WTC11 (cell line): ENCODE data around the gene ZNF74. TPM values are rescaled to one million over a fixed set of nuclear protein-coding genes. Genes with fewer than 3 reads are reported as not detected.

Source experiments
- ATAC-seq: fragments of 200-7000 bp; cut with Tn5 transposase; 2 replicates; pipeline ENCODE4 v1.10.0; 2021; ENCODE audit warnings: mild to moderate bottlenecking, moderate library complexity
- CTCF ChIA-PET: fragments of 300-600 bp; sonication (Branson Sonifier 250); formaldehyde crosslinking; loops from one replicate; lab custom pipeline; 2021; ENCODE audit warnings: antibody characterized with exemption; lab: Charles Lee
- POLR2A ChIA-PET: fragments of 350-600 bp; sonication (Branson Sonifier 250); formaldehyde crosslinking; loops from one replicate; lab custom pipeline; 2021; ENCODE audit warnings: antibody characterized with exemption; lab: Charles Lee
- DNase-seq: peaks from one replicate; pipeline ENCODE4 v3.0.0; 2021; ENCODE audit warnings: low spot score
- H3K27ac Mint-ChIP-seq: 2 replicates; pipeline ENCODE4 v1.8.0; 2021; ENCODE audit warnings: mixed read lengths
- H3K27me3 Mint-ChIP-seq: 2 replicates; pipeline ENCODE4 v1.8.0; 2021; ENCODE audit warnings: low read depth, mild to moderate bottlenecking, moderate library complexity, mixed read lengths
- H3K36me3 Mint-ChIP-seq: 2 replicates; pipeline ENCODE4 v1.8.0; 2021; ENCODE audit warnings: mixed read lengths
- H3K4me1 Mint-ChIP-seq: 2 replicates; pipeline ENCODE4 v1.8.0; 2022; ENCODE audit warnings: mixed read lengths
- H3K4me3 Mint-ChIP-seq: 2 replicates; pipeline ENCODE4 v1.8.0; 2021; ENCODE audit warnings: mild to moderate bottlenecking, moderate library complexity, mixed read lengths
- H3K9me3 Mint-ChIP-seq: 2 replicates; pipeline ENCODE4 v1.8.0; 2021; ENCODE audit warnings: mixed read lengths
- EMX1 ChIP-seq: fragments of 250-450 bp; sonication (Bioruptor Pico); IDR thresholded peaks from 2 replicates; pipeline ENCODE4 v1.8.0; 2021; ENCODE audit warnings: mild to moderate bottlenecking
- GRHL2 ChIP-seq: fragments of 250-450 bp; sonication (Bioruptor Pico); IDR thresholded peaks from 2 replicates; pipeline ENCODE4 v1.8.0; 2022; ENCODE audit warnings: mild to moderate bottlenecking, moderate library complexity; ENCODE audit not compliant: insufficient replicate concordance, severe bottlenecking
- GTF2I ChIP-seq: fragments of 250-450 bp; sonication (Bioruptor Pico); conservative IDR thresholded peaks from 2 replicates; pipeline ENCODE4 v1.4.0; 2021; ENCODE audit warnings: mild to moderate bottlenecking
- NR1H2 ChIP-seq: sonication (generic); formaldehyde crosslinking; IDR thresholded peaks from 2 replicates; pipeline ENCODE4 v1.9.0; 2021; ENCODE audit warnings: mild to moderate bottlenecking, moderate library complexity, missing genetic modification reagents
- PRRX2 ChIP-seq: fragments of 250-450 bp; sonication (Bioruptor Pico); IDR thresholded peaks from 2 replicates; pipeline ENCODE4 v1.8.0; 2021; ENCODE audit warnings: mild to moderate bottlenecking
- ZBTB21 ChIP-seq: sonication (generic); formaldehyde crosslinking; IDR thresholded peaks from 2 replicates; pipeline ENCODE4 v1.8.1; 2023; ENCODE audit warnings: mild to moderate bottlenecking, missing genetic modification reagents, borderline replicate concordance
- total RNA-seq: library from RNA; stranded (reverse); gene quantifications from 3 replicates; pipeline ENCODE4 v1.2.3, GENCODE V29; 2021
- TF ChIP-seq, protein P1 (sequence below): sonication (generic); formaldehyde crosslinking; IDR thresholded peaks from 2 replicates; pipeline ENCODE4 v1.8.0; 2022; ENCODE audit warnings: mild to moderate bottlenecking, missing genetic modification reagents
- TF ChIP-seq, protein P2 (sequence below): sonication (generic); formaldehyde crosslinking; IDR thresholded peaks from 2 replicates; pipeline ENCODE4 v1.8.0; 2023; ENCODE audit warnings: missing genetic modification reagents
- TF ChIP-seq, protein P3 (sequence below): sonication (generic); formaldehyde crosslinking; IDR thresholded peaks from 2 replicates; pipeline ENCODE4 v1.8.0; 2022; ENCODE audit warnings: mild to moderate bottlenecking, missing genetic modification reagents
- TF ChIP-seq, protein P4 (sequence below): sonication (generic); formaldehyde crosslinking; IDR thresholded peaks from 2 replicates; pipeline ENCODE4 v1.8.1; 2022; ENCODE audit warnings: missing genetic modification reagents, borderline replicate concordance
- TF ChIP-seq, protein P5 (sequence below): sonication (generic); formaldehyde crosslinking; IDR thresholded peaks from 2 replicates; pipeline ENCODE4 v1.8.1; 2023; ENCODE audit warnings: mild to moderate bottlenecking, moderate library complexity, missing genetic modification reagents
- TF ChIP-seq, protein P6 (sequence below): sonication (generic); formaldehyde crosslinking; IDR thresholded peaks from 2 replicates; pipeline ENCODE4 v1.8.0; 2022; ENCODE audit warnings: missing genetic modification reagents

The ZNF74 gene
- total RNA-seq, 1 experiment from 2014 or later: 62.8 TPM

DNA sequence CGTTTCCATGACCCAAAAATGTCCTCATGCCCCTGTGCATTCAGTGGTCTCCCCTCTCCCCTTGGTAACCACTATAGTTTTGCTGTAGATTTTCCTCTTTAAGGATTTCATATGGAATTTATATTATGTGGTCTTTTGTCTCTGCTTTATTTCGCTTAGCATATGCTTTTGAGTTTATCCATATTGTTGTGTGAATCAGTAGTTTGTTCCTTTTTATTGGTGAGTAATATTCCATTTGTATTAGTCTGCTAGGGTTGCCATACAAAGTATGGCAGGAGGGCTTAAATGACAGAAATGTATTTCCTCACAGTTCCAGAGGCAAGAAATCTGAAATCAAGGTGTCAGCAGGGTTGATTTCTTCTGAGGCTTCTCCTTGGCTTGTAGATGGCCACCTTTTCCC lies 3.5 kb downstream of the ZNF74 start (continued):
- TF ChIP-seq, protein P1, sequence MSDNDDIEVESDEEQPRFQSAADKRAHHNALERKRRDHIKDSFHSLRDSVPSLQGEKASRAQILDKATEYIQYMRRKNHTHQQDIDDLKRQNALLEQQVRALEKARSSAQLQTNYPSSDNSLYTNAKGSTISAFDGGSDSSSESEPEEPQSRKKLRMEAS: no peak
- no peak for TF ChIP-seq GRHL2 (CRISPR knock-in tag)

DNA sequence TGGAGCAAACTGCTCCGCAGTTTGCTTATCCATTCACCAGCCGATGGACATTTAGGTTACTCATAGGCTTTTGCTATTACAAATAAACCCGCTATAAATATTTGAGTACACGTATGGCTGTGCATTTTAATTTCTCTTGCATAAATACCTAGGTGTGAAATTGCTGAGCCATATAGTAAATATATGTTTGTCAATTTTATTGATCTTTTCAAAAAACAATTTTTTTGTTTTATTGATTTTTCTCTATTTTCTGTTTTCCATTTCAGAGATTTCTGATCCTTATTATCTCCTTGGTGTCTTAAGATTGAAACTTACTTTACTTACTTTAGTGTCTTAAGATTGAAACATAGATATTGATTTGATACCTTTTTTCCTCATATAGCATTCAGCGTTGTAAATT lies 4.5 kb downstream of the ZNF74 start:
- POLR2A ChIA-PET: interaction anchor here (0.5 kb wide), 1 partner anchor 1174 kb away, joined by 7 read pairs; no protein-coding TSS in a partner anchor
- H3K4me3 Mint-ChIP-seq: no peak overlapping the region
- H3K4me1 Mint-ChIP-seq: peaks cover 37% of the 10 kb centered on the region
- no peaks in the 10 kb centered on the region for H3K9me3 Mint-ChIP-seq
- H3K27me3 Mint-ChIP-seq: no peaks in the 10 kb centered on the region; the same call in 1 of the 2 replicates
- ATAC-seq (no peak), DNase-seq (no peak)
- no peak overlapping the region for H3K27ac Mint-ChIP-seq
- TF ChIP-seq GTF2I (CRISPR knock-in tag) (no peak), EMX1 (CRISPR knock-in tag) (no peak), NR1H2 (CRISPR knock-in tag) (no peak)
- TF ChIP-seq, protein P2, sequence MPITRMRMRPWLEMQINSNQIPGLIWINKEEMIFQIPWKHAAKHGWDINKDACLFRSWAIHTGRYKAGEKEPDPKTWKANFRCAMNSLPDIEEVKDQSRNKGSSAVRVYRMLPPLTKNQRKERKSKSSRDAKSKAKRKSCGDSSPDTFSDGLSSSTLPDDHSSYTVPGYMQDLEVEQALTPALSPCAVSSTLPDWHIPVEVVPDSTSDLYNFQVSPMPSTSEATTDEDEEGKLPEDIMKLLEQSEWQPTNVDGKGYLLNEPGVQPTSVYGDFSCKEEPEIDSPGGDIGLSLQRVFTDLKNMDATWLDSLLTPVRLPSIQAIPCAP (CRISPR knock-in tag): no peak
- TF ChIP-seq, protein P3, sequence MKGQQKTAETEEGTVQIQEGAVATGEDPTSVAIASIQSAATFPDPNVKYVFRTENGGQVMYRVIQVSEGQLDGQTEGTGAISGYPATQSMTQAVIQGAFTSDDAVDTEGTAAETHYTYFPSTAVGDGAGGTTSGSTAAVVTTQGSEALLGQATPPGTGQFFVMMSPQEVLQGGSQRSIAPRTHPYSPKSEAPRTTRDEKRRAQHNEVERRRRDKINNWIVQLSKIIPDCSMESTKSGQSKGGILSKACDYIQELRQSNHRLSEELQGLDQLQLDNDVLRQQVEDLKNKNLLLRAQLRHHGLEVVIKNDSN: no peak
- TF ChIP-seq, protein P4, sequence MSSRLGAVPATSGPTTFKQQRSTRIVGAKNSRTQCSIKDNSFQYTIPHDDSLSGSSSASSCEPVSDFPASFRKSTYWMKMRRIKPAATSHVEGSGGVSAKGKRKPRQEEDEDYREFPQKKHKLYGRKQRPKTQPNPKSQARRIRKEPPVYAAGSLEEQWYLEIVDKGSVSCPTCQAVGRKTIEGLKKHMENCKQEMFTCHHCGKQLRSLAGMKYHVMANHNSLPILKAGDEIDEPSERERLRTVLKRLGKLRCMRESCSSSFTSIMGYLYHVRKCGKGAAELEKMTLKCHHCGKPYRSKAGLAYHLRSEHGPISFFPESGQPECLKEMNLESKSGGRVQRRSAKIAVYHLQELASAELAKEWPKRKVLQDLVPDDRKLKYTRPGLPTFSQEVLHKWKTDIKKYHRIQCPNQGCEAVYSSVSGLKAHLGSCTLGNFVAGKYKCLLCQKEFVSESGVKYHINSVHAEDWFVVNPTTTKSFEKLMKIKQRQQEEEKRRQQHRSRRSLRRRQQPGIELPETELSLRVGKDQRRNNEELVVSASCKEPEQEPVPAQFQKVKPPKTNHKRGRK (CRISPR knock-in tag): no peak
- TF ChIP-seq, protein P5, sequence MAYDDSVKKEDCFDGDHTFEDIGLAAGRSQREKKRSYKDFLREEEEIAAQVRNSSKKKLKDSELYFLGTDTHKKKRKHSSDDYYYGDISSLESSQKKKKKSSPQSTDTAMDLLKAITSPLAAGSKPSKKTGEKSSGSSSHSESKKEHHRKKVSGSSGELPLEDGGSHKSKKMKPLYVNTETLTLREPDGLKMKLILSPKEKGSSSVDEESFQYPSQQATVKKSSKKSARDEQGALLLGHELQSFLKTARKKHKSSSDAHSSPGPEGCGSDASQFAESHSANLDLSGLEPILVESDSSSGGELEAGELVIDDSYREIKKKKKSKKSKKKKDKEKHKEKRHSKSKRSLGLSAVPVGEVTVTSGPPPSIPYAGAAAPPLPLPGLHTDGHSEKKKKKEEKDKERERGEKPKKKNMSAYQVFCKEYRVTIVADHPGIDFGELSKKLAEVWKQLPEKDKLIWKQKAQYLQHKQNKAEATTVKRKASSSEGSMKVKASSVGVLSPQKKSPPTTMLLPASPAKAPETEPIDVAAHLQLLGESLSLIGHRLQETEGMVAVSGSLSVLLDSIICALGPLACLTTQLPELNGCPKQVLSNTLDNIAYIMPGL (CRISPR knock-in tag): no peak
- H3K36me3 Mint-ChIP-seq: peaks cover 29% of the 10 kb centered on the region
- CTCF ChIA-PET: interaction anchor here (0.6 to 0.9 kb wide), 2 partner anchors 20 to 1240 kb away, joined by 5 to 6 read pairs; no protein-coding TSS in a partner anchor

DNA sequence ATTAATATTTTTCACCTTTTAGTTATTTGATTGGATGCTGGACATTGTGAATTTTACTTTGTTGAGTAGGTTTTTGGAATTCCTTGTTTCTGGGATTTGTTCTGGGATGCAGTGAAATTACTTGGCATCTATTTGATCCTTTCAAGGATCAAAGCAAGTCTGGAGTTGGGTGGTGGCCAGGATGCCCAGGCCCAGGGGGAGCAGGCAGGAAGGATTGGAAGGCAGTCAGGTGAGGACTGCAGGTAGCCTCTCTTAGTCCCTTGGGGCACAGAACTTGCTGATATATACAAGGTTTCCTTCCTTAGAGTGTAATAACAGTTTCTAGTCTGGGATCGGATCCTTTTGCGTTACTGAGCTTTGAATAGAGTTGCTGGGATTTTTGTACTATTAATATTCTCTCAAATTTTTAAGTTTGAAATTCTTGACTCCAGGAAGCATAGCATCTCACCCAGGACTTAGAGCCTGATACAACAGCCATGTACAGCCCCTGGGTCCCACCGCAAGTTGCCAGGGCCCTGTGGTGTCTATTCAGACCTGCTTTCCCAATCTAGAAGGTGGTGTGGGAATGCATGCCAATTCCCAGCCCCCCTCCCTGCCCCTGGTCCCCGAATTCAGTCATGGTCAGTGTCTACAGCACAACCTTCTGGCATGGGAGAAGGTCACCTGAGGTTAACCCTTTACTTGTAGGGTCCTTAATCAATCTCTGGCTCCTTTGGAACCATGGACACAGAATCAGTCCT lies 6.1 kb downstream of the ZNF74 start:
- DNase-seq (no peak), ATAC-seq (no peak)
- POLR2A ChIA-PET: no interaction called here
- Mint-ChIP-seq H3K9me3 (no peaks in the 10 kb centered on the region), H3K4me1 (peaks cover 26% of the 10 kb centered on the region), H3K4me3 (no peak overlapping the region), H3K36me3 (peaks cover 43% of the 10 kb centered on the region), H3K27me3 (no peaks in the 10 kb centered on the region; the same call in 1 of the 2 replicates), H3K27ac (no peak overlapping the region; the same call in 1 of the 2 replicates)
- no peak for TF ChIP-seq PRRX2 (CRISPR knock-in tag)
- no peak for TF ChIP-seq ZBTB21 (CRISPR knock-in tag)
- TF ChIP-seq, protein P6, sequence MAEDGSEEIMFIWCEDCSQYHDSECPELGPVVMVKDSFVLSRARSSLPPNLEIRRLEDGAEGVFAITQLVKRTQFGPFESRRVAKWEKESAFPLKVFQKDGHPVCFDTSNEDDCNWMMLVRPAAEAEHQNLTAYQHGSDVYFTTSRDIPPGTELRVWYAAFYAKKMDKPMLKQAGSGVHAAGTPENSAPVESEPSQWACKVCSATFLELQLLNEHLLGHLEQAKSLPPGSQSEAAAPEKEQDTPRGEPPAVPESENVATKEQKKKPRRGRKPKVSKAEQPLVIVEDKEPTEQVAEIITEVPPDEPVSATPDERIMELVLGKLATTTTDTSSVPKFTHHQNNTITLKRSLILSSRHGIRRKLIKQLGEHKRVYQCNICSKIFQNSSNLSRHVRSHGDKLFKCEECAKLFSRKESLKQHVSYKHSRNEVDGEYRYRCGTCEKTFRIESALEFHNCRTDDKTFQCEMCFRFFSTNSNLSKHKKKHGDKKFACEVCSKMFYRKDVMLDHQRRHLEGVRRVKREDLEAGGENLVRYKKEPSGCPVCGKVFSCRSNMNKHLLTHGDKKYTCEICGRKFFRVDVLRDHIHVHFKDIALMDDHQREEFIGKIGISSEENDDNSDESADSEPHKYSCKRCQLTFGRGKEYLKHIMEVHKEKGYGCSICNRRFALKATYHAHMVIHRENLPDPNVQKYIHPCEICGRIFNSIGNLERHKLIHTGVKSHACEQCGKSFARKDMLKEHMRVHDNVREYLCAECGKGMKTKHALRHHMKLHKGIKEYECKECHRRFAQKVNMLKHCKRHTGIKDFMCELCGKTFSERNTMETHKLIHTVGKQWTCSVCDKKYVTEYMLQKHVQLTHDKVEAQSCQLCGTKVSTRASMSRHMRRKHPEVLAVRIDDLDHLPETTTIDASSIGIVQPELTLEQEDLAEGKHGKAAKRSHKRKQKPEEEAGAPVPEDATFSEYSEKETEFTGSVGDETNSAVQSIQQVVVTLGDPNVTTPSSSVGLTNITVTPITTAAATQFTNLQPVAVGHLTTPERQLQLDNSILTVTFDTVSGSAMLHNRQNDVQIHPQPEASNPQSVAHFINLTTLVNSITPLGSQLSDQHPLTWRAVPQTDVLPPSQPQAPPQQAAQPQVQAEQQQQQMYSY (CRISPR knock-in tag): no peak
- CTCF ChIA-PET: no interaction called here
